OCI-LY7 (cell line): ENCODE results near the gene NISCH.
A peak's percentile ranks its signal among the peaks of the same experiment; 100 is the strongest.

Experiments used
- EZH2phosphoT487 ChIP-seq: fragments of 200-600 bp; sonication (generic); IDR thresholded peaks from 2 replicates; pipeline ENCODE4 v1.6.1; 2018; ENCODE audit warnings: low read depth, borderline replicate concordance, mild to moderate bottlenecking, mixed run types, antibody characterized with exemption, low read length, moderate library complexity, mixed read lengths
- TF ChIP-seq, protein P1 (sequence below): fragments of 200-600 bp; sonication (generic); conservative IDR thresholded peaks from 2 replicates; pipeline ENCODE4 v1.5.1; 2014; ENCODE audit warnings: mild to moderate bottlenecking, antibody characterized with exemption, low read length, moderate library complexity, mixed read lengths

DNA sequence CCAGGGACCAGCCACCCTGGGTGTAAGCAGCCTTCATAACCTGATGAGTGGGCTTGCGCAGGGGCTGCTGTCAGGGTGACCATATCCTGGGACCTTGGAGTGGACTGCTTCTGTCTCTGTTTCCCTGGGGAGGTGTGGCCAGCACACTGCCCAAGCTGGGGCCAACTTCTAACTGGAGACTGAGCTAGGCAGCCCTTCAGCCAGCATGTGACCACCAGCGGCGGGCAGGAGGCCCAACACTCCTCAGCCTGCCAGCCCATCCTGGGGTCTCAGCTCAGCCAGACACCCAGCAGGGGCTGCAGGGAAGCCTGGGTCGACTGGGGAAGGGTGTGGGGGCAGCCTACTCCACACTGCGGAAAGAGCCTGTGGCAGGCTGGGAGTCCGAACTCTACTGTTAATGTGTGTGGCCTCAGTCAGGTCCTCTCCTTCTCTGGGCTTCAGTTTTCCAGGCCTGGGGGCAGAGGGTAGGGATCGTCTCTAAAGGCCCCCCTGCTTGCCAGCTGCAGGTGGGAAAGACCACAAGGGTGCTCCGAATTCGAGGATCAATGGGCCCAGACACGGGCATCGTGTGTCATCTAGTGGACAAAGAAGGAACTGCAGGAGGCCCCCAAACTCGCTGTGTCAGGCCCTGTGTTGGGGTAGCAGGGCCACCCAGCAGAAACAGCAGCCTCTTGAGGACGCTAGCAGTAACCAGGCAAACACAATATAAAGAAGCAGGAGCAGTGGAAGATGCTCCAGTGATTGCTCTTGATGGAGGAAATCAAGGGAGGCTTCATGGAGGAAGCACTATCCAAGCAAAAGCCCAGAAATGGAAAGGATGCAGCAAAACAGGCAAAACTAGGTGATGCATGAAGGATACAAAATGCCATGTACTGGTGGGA, 8.5 kb upstream of the NISCH start:
- no peak for TF ChIP-seq EZH2phosphoT487
- TF ChIP-seq, protein P1, sequence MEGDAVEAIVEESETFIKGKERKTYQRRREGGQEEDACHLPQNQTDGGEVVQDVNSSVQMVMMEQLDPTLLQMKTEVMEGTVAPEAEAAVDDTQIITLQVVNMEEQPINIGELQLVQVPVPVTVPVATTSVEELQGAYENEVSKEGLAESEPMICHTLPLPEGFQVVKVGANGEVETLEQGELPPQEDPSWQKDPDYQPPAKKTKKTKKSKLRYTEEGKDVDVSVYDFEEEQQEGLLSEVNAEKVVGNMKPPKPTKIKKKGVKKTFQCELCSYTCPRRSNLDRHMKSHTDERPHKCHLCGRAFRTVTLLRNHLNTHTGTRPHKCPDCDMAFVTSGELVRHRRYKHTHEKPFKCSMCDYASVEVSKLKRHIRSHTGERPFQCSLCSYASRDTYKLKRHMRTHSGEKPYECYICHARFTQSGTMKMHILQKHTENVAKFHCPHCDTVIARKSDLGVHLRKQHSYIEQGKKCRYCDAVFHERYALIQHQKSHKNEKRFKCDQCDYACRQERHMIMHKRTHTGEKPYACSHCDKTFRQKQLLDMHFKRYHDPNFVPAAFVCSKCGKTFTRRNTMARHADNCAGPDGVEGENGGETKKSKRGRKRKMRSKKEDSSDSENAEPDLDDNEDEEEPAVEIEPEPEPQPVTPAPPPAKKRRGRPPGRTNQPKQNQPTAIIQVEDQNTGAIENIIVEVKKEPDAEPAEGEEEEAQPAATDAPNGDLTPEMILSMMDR = peak; percentile 99
